Measurements from ENCODE around the gene TLR8. TPM values are rescaled to one million over a fixed set of nuclear protein-coding genes. Genes with fewer than 3 reads are reported as not detected.

Gene TLR8
- total and polyA plus RNA-seq, 2 experiments from 2014 or later: not detected

DNA sequence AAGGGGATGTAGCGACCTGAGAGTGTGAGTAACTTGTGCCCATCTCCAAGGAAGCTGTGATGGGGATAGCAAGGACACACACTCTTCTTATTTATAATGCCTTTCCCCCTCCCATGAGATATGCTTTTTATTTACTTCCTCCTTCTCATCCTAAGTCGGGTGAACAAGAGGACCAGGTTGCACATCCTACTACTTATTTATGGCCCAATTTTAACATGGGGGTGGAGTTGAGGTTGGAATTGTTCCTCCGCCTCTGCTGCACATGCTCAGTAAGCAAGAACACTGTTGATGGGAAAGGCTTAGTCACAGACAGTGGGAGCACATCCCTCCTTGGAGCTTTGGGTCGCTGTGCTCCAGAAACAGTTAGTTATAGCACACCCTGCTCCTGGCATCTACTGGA lies 15.2 kb upstream of the TLR8 start:
- Histone ChIP-seq H3K4me2 (no peak overlapping the region), H3K36me3 (ENCODE audit: insufficient read depth) (no peaks in the 10 kb centered on the region), H3F3A (replicated peaks; ENCODE audit: low read depth) (no peaks in the 10 kb centered on the region), H2AFZ (no peak overlapping the region), H3K27ac (ENCODE audit: low read depth) (no peak overlapping the region), H4K20me1 (replicated peaks; ENCODE audit: insufficient read depth) (no peaks in the 10 kb centered on the region), H3K79me2 (replicated peaks; ENCODE audit: insufficient read depth) (no peaks in the 10 kb centered on the region), H3K9me2 (ENCODE audit: insufficient read depth) (no peaks in the 10 kb centered on the region), H3K4me1 (ENCODE audit: insufficient read depth) (no peaks in the 10 kb centered on the region), H3K27me3 (ENCODE audit: insufficient read depth) (no peaks in the 10 kb centered on the region), H3K4me3 (no peak overlapping the region)
- no peak overlapping the region for H3K4me3 Mint-ChIP-seq
- H3K4me1 Mint-ChIP-seq: no peaks in the 10 kb centered on the region
- H3K36me3 Mint-ChIP-seq (ENCODE audit: low read depth): no peaks in the 10 kb centered on the region
- TF ChIP-seq JUNB (IDR thresholded peaks at IDR 0.05; ENCODE audit: unreplicated experiment) (no peak), NANOG (IDR thresholded peaks at IDR 0.05; ENCODE audit: borderline replicate concordance) (no peak), CREB1 (CRISPR knock-in tag; IDR thresholded peaks at IDR 0.05; ENCODE audit: low read depth) (no peak), STAT1 (IDR thresholded peaks at IDR 0.05; ENCODE audit: unreplicated experiment) (no peak), ZNF114 (CRISPR knock-in tag; IDR thresholded peaks at IDR 0.05) (no peak), CTCF (conservative IDR thresholded peaks at IDR 0.05; ENCODE audit: low read depth in 2 of 2) (no peak), POLR2AphosphoS5 (IDR thresholded peaks at IDR 0.05; ENCODE audit: low read depth) (no peak), EZH2 (IDR thresholded peaks at IDR 0.05; ENCODE audit: low read depth, unreplicated experiment) (no peak), ZNF331 (CRISPR knock-in tag; IDR thresholded peaks at IDR 0.05; ENCODE audit: low read depth) (no peak)
- TF ChIP-seq, protein P1, sequence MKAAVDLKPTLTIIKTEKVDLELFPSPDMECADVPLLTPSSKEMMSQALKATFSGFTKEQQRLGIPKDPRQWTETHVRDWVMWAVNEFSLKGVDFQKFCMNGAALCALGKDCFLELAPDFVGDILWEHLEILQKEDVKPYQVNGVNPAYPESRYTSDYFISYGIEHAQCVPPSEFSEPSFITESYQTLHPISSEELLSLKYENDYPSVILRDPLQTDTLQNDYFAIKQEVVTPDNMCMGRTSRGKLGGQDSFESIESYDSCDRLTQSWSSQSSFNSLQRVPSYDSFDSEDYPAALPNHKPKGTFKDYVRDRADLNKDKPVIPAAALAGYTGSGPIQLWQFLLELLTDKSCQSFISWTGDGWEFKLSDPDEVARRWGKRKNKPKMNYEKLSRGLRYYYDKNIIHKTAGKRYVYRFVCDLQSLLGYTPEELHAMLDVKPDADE (IDR thresholded peaks at IDR 0.05): no peak
- no peak overlapping the region for H3K27ac Mint-ChIP-seq
- no peaks in the 10 kb centered on the region for H3K9me3 Mint-ChIP-seq
- ATAC-seq: no peak
- no peak for DNase-seq (ENCODE audit: low spot score)
- H3K27me3 Mint-ChIP-seq (ENCODE audit: insufficient read depth, low read depth, poor library complexity): no peaks in the 10 kb centered on the region

GRCh38 chrX:12891915-12892506 lies 14.4 kb upstream of the TLR8 start:
- Histone ChIP-seq H3K4me2 (no peak overlapping the region), H3K79me2 (replicated peaks; ENCODE audit: insufficient read depth) (no peaks in the 10 kb centered on the region), H3K36me3 (ENCODE audit: insufficient read depth) (no peaks in the 10 kb centered on the region), H3K27ac (ENCODE audit: low read depth) (no peak overlapping the region), H3F3A (replicated peaks; ENCODE audit: low read depth) (no peaks in the 10 kb centered on the region), H3K27me3 (ENCODE audit: insufficient read depth) (no peaks in the 10 kb centered on the region), H4K20me1 (replicated peaks; ENCODE audit: insufficient read depth) (no peaks in the 10 kb centered on the region), H3K9me2 (ENCODE audit: insufficient read depth) (no peaks in the 10 kb centered on the region), H3K4me1 (ENCODE audit: insufficient read depth) (no peaks in the 10 kb centered on the region), H2AFZ (no peak overlapping the region), H3K4me3 (no peak overlapping the region)
- Mint-ChIP-seq H3K4me3 (no peak overlapping the region), H3K27me3 (ENCODE audit: insufficient read depth, low read depth, poor library complexity) (no peaks in the 10 kb centered on the region), H3K27ac (no peak overlapping the region), H3K4me1 (no peaks in the 10 kb centered on the region), H3K9me3 (no peaks in the 10 kb centered on the region), H3K36me3 (ENCODE audit: low read depth) (no peaks in the 10 kb centered on the region)
- no peak for DNase-seq (ENCODE audit: low spot score)
- no peak for ATAC-seq
- TF ChIP-seq, protein P1 (IDR thresholded peaks at IDR 0.05): no peak
- no peak for TF ChIP-seq ZNF114 (CRISPR knock-in tag; IDR thresholded peaks at IDR 0.05)

All from GM23338 (cell line).